ENCODE results near the gene RGPD8. TPM values are rescaled to one million over a fixed set of nuclear protein-coding genes. Genes with fewer than 3 reads are reported as not detected.

RGPD8 gene
- total RNA-seq, 1 experiment from 2014 or later = 8.1 TPM

GRCh38 chr2:112345030-112346027, 88.1 kb downstream of the RGPD8 start:
- Histone ChIP-seq H4K91ac (ENCODE audit: insufficient read length, low read depth, low read length) (no peak overlapping the region), H3K79me2 (ENCODE audit: insufficient read depth, low read length) (no peaks in the 10 kb centered on the region), H4K20me1 (ENCODE audit: control insufficient read depth, insufficient read depth, insufficient read length) (peaks cover 2% of the 10 kb centered on the region), H2BK20ac (ENCODE audit: low read depth, low read length, poor library complexity, severe bottlenecking) (no peak overlapping the region), H3K9ac (ENCODE audit: extremely low read depth, insufficient read length, low read length) (no peak overlapping the region), H3K4ac (ENCODE audit: low read depth, low read length) (no peak overlapping the region), H3K9me3 (ENCODE audit: control insufficient read depth, low read depth, low read length) (no peaks in the 10 kb centered on the region), H2AFZ (ENCODE audit: low read length) (no peak overlapping the region), H3K4me1 (ENCODE audit: insufficient read depth, low read length) (no peaks in the 10 kb centered on the region), H3K23me2 (ENCODE audit: insufficient read length, low read depth, low read length, poor library complexity, severe bottlenecking) (no peaks in the 10 kb centered on the region), H2BK12ac (ENCODE audit: insufficient read length, low read depth, low read length) (no peak overlapping the region), H3K18ac (ENCODE audit: insufficient read length, low read depth, low read length) (no peak overlapping the region), H4K8ac (replicated peaks; ENCODE audit: insufficient read length, low read depth, low read length) (no peak overlapping the region), H3K27ac (ENCODE audit: insufficient read length, low read depth, low read length) (no peak overlapping the region), H3K27me3 (ENCODE audit: insufficient read depth, low read length) (no peaks in the 10 kb centered on the region), H3K14ac (ENCODE audit: insufficient read depth, low read length) (no peak overlapping the region), H2BK15ac (ENCODE audit: low read depth, low read length) (no peak overlapping the region), H4K5ac (ENCODE audit: insufficient read length, low read depth, low read length) (no peak overlapping the region), H2BK120ac (ENCODE audit: low read depth, low read length, poor library complexity, severe bottlenecking) (no peak overlapping the region), H2BK5ac (ENCODE audit: insufficient read length, low read length) (no peak overlapping the region), H3K79me1 (ENCODE audit: insufficient read depth, low read depth, low read length, poor library complexity, severe bottlenecking) (no peaks in the 10 kb centered on the region), H3K23ac (ENCODE audit: insufficient read length, low read depth, low read length) (no peak overlapping the region), H3K56ac (ENCODE audit: insufficient read length, low read depth, low read length) (no peak overlapping the region), H3T11ph (ENCODE audit: low read length) (no peak overlapping the region), H3K4me2 (ENCODE audit: insufficient read depth, insufficient read length, low read length) (no peak overlapping the region), H2AK5ac (ENCODE audit: insufficient read length, low read length) (no peak overlapping the region)
- WGBS (ENCODE audit: extremely low coverage, insufficient read length, low lambda C conversion rate) = no CpG with 5 or more reads among the region's 30 CpGs
- Mint-ChIP-seq H3K36me3 (ENCODE audit: insufficient read depth in 1 of 3, low read depth in 3 of 3) (peaks cover 3 to 16% (median 9%) of the 10 kb centered on the region in 3 experiments; a peak in 6 of 7 replicates), H3K9me3 (peaks cover 6 to 17% of the 10 kb centered on the region in 2 experiments), H3K4me1 (peaks cover 0 to 2% of the 10 kb centered on the region in 2 experiments; a peak in 2 of 4 replicates), H3K27ac (no peak overlapping the region), H3K4me3 (no peak overlapping the region), H3K27me3 (ENCODE audit: low read depth) (peaks cover 2% of the 10 kb centered on the region)
- DNase-seq = no peak
- TF ChIP-seq CTCF (conservative IDR thresholded peaks at IDR 0.05) = peak; percentile 43

Measured in H9 (cell line).